HG03175 (cell line): ENCODE results near the gene NPIPB2.
"Not testable (repeated sequence)": the region's sequence is repeated elsewhere in the genome, so short reads cannot be mapped to it uniquely, and the experiment has no call there.

Experiments used
- ATAC-seq: cut with Tn5 transposase; IDR thresholded peaks from one replicate; pipeline ENCODE4 v1.9.1; 2021; ENCODE audit warnings: mild to moderate bottlenecking, moderate library complexity; ENCODE audit not compliant: unreplicated experiment

NPIPB2 gene

GRCh38 chr16:11962457-11962856 lies 20.6 kb upstream of the NPIPB2 start:
- not testable (repeated sequence) for ATAC-seq

GRCh38 chr16:11957591-11958395 lies 15.9 kb upstream of the NPIPB2 start:
- no peak for ATAC-seq

GRCh38 chr16:11956558-11956957 lies 14.7 kb upstream of the NPIPB2 start:
- ATAC-seq, result no peak

DNA sequence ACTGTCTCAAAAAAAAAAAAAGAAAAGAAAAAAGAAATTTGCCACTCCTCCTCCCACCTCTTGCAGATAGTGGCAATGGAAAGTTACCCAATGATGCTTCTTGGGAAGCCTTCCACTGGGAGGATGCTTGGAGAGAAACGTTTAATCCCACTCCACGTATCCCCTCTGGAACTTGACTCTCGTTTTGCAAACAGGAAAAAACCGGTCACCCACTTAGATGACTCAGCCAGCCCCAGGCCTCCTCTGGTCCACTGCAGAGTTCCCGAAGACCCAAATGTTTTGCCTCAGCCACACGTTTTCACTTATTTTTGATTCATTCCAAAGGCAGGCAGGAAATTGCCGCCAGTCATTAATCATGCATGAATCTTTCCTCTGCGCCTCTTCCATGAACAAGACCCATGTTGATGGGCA lies 13.9 kb upstream of the NPIPB2 start:
- no peak for ATAC-seq

GRCh38 chr16:11953576-11953975 lies 11.7 kb upstream of the NPIPB2 start:
- ATAC-seq, result not testable (repeated sequence)

DNA sequence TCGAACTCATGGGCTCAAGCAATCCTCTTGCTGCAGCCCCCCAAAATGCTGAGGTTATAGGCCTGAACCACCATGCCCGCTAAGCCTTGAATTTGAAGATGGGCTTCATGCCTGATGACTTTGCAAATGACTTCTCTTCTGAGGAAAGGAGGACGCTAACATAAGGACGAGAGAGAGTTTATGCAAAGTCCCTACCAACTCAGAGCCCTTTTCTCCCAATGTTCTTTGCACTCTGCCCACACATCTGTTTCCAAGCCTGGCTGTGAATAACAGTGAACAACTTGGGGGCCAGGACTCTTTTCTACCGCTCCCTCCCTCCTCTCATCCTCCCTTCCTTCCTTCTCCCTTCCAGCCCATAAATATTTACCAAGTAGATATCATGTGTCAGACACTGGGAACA lies 8.5 kb upstream of the NPIPB2 start:
- ATAC-seq, result no peak

DNA sequence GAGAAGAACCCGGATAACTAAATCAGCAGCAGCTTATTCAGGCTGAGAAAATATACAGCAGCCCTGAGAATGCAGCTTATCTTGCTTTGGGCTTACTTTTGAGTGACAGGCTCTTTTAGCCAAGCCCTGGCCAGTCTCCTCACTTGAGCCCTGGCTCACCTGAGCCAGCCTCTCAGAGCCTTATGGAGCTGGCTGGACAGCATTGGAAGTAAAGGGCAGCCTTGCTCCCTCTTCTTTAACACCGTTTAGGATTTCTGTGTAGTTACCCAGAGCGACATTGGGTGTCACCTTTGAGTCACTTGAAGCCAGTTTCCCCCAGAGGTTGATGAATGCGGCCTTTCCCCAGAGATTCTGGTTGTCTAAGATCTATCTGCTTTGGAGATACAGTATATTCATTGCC lies 7.7 kb upstream of the NPIPB2 start:
- peak; percentile 60 for ATAC-seq

DNA sequence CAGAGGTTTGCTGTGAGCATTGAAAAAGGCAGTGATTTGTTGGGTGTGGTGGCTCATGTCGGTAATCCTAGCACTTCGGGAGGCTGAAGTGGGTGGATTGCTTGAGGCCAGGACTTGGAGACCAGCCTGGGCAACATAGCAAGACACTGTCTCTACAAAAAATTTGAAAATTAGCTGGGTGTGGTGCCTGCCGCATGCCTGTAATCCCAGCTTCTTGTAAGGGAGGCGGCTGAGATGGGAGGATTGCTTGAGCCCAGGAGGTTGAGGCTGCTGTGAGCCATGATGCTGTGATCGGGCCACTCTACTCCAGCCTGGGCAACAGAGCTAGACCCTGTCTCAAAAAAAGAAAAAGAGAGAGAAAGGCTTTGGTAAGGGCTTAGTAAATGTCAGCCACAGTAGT lies 7.0 kb upstream of the NPIPB2 start:
- no peak for ATAC-seq

- ATAC-seq, result no peak
Observed at GRCh38 chr16:11946433-11946832, 4.6 kb upstream of the NPIPB2 start.

DNA sequence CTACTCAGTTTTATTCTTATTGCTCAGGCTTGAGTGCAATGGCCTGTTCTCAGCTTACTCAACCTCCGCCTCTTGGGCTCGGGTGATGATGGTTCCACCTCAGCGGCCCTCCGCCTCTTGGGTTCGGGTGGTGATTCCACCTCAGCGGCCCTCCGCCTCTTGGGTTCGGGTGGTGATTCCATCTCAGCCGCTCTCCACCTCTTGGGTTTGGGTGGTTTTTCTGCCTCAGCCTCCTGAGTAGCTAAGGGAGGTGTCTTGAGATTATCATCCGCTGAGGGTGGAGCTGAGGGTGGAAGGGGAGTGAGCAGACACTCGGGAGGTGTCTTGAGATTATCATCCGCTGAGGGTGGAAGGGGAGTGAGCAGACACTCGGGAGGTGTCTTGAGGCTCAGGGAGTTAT lies 14.5 kb downstream of the NPIPB2 start:
- ATAC-seq, result not testable (repeated sequence)

- not testable (repeated sequence) for ATAC-seq
Observed at GRCh38 chr16:11924046-11924445, 17.8 kb downstream of the NPIPB2 start.

- ATAC-seq, result no peak
Observed at GRCh38 chr16:11916524-11917285, 25.1 kb downstream of the NPIPB2 start.

- peak; percentile 85 for ATAC-seq
Observed at GRCh38 chr16:11915644-11916523, 26.0 kb downstream of the NPIPB2 start, which contains the start of gene GSPT1. GSPT1 (minus strand) TSS chr16:11915956; CDS start chr16:11915720, 236 bp downstream.

GRCh38 chr16:11915114-11915643 lies 26.7 kb downstream of the NPIPB2 start:
- ATAC-seq, result peak; percentile 36

DNA sequence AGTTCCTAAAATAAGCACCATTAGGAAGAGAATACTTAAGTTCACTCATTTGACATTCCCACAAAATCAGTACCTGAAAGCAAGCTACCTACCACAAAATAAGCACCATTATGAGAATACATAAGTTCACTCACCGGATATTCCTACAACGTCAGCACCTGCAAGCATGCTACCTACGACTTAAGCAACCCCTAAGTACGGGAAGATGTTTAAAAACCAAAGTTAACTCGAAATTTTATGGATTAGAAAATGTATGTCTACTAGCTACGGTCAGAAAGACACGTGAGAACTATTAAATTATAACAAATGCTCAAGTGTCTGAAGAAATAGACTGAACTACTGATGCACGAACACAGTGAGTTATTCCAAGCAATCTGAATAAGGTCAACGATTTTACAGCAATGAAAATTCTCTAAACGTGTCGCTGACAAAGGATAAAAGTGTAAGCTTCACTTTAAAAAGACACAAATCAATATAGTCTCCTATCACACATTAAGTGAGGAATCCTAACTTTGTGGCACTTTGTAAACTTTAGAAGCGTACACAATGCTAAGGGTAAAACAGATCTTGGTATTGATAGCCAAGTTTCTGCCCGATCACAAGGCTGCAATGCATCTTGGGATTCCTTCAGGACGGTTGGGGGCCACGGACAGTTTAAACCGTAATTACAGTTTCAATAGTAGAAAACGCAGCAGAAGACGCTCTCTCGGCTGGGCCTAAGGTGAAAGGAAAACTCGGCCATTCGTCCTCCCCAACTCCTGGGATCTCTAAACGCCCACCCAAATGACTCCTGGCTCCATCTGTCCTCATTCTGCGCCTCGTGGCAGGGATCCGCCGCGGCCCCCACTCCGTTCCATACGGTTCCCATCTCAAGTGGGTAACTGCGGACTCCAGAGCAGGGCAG lies 27.4 kb downstream of the NPIPB2 start:
- ATAC-seq, result no peak

GRCh38 chr16:11913425-11914079 lies 28.3 kb downstream of the NPIPB2 start:
- no peak for ATAC-seq

DNA sequence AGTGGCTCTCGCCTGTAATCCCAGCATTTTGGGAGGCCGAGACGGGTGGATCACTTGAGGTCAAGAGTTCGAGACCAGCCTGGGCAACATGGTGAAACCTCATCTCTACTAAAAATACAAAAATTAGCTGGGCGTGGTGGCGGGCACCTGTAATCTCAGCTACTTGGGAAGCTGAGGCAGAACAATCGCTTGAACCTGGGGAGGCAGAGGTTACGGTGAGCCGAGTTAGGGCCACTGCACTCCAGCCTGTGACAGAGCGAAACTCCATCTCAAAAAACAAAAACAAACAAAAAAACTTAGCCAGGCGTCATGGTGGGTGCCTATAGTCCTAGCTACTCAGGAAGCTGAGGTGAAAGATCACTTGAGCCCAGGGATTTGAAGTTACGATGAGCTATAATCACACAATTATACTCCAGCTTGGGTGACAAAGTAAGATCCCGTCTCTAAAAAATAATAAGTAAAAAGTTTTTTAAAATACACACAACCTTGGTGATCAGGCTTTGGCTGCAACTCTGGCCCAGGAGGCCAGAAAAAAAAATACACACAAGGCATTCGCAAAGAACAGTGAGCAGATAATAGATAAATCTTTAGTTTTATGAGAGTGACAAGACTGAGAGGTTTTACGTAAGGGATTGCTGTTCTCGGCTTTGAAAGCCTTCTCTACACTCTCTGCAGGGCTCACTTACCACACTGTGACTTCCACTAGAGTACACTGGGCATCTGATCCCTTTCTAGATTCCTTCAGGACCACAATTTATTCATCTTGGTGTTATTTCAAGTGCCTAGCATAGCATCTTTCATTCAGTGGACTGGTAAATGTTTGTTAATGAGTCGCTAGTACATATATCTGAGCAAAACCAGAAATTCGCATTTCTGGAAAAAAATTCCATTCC lies 31.9 kb downstream of the NPIPB2 start:
- ATAC-seq, result no peak
